ENCODE measurements around the gene ATG7. TPM values are rescaled to one million over a fixed set of nuclear protein-coding genes. Genes with fewer than 3 reads are reported as not detected.
A peak's percentile ranks its signal among the peaks of the same experiment; 100 is the strongest.

Gene ATG7
- total RNA-seq, 1 experiment from 2014 or later, result 36.0 TPM

DNA sequence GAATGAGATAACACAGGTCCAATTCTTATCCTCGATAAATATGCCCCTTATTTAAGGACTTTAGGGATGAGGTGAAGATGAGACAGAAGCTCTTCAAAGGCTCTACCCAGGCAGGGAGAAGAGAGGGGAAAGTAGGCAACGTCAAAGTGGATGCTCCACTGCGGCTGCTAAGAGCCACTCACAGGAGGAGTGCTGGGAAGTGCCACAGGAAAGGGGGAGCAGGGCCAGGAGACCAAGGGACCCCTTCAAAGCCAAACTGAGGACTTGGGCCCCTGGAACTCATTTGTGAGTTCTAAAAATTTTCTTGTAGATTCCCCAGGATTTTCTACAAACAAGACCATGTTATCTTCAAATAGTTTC is 47.3 kb upstream of the ATG7 start:
- Histone ChIP-seq H3K27me3 (ENCODE audit: control insufficient read depth, insufficient read depth, low read length) (no peaks in the 10 kb centered on the region), H3K9me3 (ENCODE audit: control insufficient read depth, insufficient read depth, low read depth, low read length) (no peaks in the 10 kb centered on the region), H3K27ac (ENCODE audit: low read length) (peak overlapping the region; percentile 93), H3K4me3 (ENCODE audit: low read depth in 2 of 2, low read length in 2 of 2) (peak overlapping the region; percentile 54 to 86), H3K36me3 (ENCODE audit: control insufficient read depth, insufficient read depth, low read length) (no peaks in the 10 kb centered on the region; the same call in none of the 2 replicates), H3K4me1 (ENCODE audit: control insufficient read depth, insufficient read depth, low read length) (peaks cover 7% of the 10 kb centered on the region; the same call in 1 of the 2 replicates)
- DNase-seq (ENCODE audit: low read depth, low spot score) (no peak), ATAC-seq (no peak)
- POLR2A ChIA-PET, result interaction anchor here (0.5 kb wide), 1 partner anchor 1022 kb away, joined by 5 read pairs; no protein-coding TSS in a partner anchor
- CTCF ChIA-PET, result no interaction called here
- intact Hi-C loops (cut with micrococcal nuclease; ENCODE audit: unreplicated experiment), result no loop called here
- TF ChIP-seq SIN3A (IDR thresholded peaks at IDR 0.05; ENCODE audit: borderline replicate concordance, insufficient read depth, low read depth, low read length), result no peak
- TF ChIP-seq, protein P1, sequence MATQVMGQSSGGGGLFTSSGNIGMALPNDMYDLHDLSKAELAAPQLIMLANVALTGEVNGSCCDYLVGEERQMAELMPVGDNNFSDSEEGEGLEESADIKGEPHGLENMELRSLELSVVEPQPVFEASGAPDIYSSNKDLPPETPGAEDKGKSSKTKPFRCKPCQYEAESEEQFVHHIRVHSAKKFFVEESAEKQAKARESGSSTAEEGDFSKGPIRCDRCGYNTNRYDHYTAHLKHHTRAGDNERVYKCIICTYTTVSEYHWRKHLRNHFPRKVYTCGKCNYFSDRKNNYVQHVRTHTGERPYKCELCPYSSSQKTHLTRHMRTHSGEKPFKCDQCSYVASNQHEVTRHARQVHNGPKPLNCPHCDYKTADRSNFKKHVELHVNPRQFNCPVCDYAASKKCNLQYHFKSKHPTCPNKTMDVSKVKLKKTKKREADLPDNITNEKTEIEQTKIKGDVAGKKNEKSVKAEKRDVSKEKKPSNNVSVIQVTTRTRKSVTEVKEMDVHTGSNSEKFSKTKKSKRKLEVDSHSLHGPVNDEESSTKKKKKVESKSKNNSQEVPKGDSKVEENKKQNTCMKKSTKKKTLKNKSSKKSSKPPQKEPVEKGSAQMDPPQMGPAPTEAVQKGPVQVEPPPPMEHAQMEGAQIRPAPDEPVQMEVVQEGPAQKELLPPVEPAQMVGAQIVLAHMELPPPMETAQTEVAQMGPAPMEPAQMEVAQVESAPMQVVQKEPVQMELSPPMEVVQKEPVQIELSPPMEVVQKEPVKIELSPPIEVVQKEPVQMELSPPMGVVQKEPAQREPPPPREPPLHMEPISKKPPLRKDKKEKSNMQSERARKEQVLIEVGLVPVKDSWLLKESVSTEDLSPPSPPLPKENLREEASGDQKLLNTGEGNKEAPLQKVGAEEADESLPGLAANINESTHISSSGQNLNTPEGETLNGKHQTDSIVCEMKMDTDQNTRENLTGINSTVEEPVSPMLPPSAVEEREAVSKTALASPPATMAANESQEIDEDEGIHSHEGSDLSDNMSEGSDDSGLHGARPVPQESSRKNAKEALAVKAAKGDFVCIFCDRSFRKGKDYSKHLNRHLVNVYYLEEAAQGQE (IDR thresholded peaks at IDR 0.05; ENCODE audit: insufficient read depth in 1 of 2, low read depth in 2 of 2, low read length in 1 of 2), result no peak
- no peak for TF ChIP-seq POLR2AphosphoS5 (IDR thresholded peaks at IDR 0.05; ENCODE audit: low read depth, low read length)
- TF ChIP-seq, protein P2, sequence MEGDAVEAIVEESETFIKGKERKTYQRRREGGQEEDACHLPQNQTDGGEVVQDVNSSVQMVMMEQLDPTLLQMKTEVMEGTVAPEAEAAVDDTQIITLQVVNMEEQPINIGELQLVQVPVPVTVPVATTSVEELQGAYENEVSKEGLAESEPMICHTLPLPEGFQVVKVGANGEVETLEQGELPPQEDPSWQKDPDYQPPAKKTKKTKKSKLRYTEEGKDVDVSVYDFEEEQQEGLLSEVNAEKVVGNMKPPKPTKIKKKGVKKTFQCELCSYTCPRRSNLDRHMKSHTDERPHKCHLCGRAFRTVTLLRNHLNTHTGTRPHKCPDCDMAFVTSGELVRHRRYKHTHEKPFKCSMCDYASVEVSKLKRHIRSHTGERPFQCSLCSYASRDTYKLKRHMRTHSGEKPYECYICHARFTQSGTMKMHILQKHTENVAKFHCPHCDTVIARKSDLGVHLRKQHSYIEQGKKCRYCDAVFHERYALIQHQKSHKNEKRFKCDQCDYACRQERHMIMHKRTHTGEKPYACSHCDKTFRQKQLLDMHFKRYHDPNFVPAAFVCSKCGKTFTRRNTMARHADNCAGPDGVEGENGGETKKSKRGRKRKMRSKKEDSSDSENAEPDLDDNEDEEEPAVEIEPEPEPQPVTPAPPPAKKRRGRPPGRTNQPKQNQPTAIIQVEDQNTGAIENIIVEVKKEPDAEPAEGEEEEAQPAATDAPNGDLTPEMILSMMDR (IDR thresholded peaks at IDR 0.05), result no peak
- in situ Hi-C loops (cut with HindIII; ENCODE audit: low pct_unique_long_range_greater_than_20kb, low sequenced_read_pairs), result no loop called here
- TSS peak; percentile 89 for BruUV-seq (replicated peaks)

DNA sequence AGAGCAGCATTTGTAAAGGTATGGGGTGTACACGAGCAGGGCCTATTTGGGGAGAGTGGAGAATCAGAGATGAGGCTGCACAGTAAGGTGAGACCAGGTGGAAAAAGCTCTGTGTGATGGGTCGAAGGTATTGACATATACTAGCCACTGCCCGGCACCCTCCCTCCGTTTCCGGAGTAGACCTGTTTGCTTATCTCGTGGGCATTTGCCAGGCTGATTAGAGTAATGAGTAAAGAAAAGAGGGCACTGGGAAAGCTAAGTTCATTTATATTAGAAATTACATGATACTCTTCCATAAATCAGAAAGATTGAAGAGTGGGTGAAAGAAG is 46.2 kb upstream of the ATG7 start:
- TSS peak; percentile 83 for BruUV-seq (replicated peaks)

More for the DNA sequence above, 46.2 kb upstream of the ATG7 start:
- intact Hi-C loops (cut with micrococcal nuclease; ENCODE audit: unreplicated experiment), result no loop called here
- H3K9me3 ChIP-seq (ENCODE audit: control insufficient read depth, insufficient read depth, low read depth, low read length), result no peaks in the 10 kb centered on the region
- H3K4me1 ChIP-seq (ENCODE audit: control insufficient read depth, insufficient read depth, low read length), result peaks cover 7% of the 10 kb centered on the region; the same call in 1 of the 2 replicates
- TF ChIP-seq, protein P2 (IDR thresholded peaks at IDR 0.05), result no peak
- TF ChIP-seq POLR2AphosphoS5 (IDR thresholded peaks at IDR 0.05; ENCODE audit: low read depth, low read length), result no peak
- no peak for TF ChIP-seq SIN3A (IDR thresholded peaks at IDR 0.05; ENCODE audit: borderline replicate concordance, insufficient read depth, low read depth, low read length)
- no peak for TF ChIP-seq TCF7L2 (IDR thresholded peaks at IDR 0.05; ENCODE audit: low read depth, low read length)
- TF ChIP-seq, protein P1 (IDR thresholded peaks at IDR 0.05; ENCODE audit: insufficient read depth in 1 of 2, low read depth in 2 of 2, low read length in 1 of 2), result no peak
- H3K27ac ChIP-seq (ENCODE audit: low read length), result peak overlapping the region; percentile 93
- CTCF ChIA-PET, result interaction anchor here (0.6 kb wide), 1 partner anchor 425 kb away, joined by 3 read pairs; no protein-coding TSS in a partner anchor
- H3K4me3 ChIP-seq (ENCODE audit: low read depth in 2 of 2, low read length in 2 of 2), result peak overlapping the region; percentile 54 to 86
- H3K27me3 ChIP-seq (ENCODE audit: control insufficient read depth, insufficient read depth, low read length), result no peaks in the 10 kb centered on the region
- peak; percentile 53; the same call in 1 of the 2 replicates for ATAC-seq
- no peak for DNase-seq (ENCODE audit: low read depth, low spot score)
- POLR2A ChIA-PET, result interaction anchor here (0.6 to 1.5 kb wide), 2 partner anchors 37 to 46 kb away, joined by 3 to 8 read pairs; partner anchors contain the start of gene ATG7
- H3K36me3 ChIP-seq (ENCODE audit: control insufficient read depth, insufficient read depth, low read length), result no peaks in the 10 kb centered on the region; the same call in none of the 2 replicates
- in situ Hi-C loops (cut with HindIII; ENCODE audit: low pct_unique_long_range_greater_than_20kb, low sequenced_read_pairs), result no loop called here
